Measurements from ENCODE around the gene IQGAP2. TPM values are rescaled to one million over a fixed set of nuclear protein-coding genes. Genes with fewer than 3 reads are reported as not detected.

Gene IQGAP2
- total RNA-seq, 1 donor from 2014 or later: 8.8 TPM

DNA sequence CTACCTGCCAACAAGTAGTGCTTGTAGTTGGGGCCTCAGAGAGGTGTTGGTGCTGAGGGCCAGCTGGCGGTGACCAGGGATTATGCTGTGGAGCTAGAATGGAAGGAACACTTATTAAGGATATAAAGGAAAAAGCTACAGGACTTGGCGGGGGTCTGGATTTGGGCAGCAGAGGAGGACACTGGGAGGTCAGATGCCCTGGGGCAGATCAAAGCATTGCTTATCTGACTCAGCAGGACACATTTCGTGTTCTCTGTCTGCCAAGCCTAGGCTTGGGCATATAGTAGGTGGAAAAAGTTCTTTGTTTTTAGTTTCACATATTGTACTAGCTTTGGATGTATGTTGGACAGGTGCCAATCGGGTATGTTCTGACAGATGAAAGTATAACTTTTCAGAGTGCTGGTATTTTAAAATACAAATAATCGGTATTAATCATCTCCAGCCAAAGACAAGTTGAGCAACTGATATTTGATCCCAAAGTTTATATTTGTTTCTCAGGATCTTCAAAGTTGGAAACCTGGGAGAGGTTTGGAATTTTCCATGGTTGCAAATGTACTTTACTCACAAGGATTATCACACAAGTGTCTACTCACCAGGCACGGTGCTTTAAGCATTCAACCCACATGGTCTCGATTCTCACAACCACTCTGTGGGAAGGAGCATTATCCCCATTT lies 69.4 kb downstream of the IQGAP2 start:
- Mint-ChIP-seq H3K9me3 (ENCODE audit: unreplicated experiment) (no peaks in the 10 kb centered on the region), H3K27ac (ENCODE audit: unreplicated experiment) (no peak overlapping the region)
- no peak for DNase-seq (ENCODE audit: extremely low spot score, unreplicated experiment)

GRCh38 chr5:76473009-76473336 lies 69.9 kb downstream of the IQGAP2 start:
- no peak overlapping the region for H3K27ac Mint-ChIP-seq (ENCODE audit: unreplicated experiment)
- peaks cover 7% of the 10 kb centered on the region for H3K4me1 Mint-ChIP-seq (ENCODE audit: unreplicated experiment)
- TF ChIP-seq, protein P1, sequence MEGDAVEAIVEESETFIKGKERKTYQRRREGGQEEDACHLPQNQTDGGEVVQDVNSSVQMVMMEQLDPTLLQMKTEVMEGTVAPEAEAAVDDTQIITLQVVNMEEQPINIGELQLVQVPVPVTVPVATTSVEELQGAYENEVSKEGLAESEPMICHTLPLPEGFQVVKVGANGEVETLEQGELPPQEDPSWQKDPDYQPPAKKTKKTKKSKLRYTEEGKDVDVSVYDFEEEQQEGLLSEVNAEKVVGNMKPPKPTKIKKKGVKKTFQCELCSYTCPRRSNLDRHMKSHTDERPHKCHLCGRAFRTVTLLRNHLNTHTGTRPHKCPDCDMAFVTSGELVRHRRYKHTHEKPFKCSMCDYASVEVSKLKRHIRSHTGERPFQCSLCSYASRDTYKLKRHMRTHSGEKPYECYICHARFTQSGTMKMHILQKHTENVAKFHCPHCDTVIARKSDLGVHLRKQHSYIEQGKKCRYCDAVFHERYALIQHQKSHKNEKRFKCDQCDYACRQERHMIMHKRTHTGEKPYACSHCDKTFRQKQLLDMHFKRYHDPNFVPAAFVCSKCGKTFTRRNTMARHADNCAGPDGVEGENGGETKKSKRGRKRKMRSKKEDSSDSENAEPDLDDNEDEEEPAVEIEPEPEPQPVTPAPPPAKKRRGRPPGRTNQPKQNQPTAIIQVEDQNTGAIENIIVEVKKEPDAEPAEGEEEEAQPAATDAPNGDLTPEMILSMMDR (IDR thresholded peaks at IDR 0.05): no peak
- no peak overlapping the region for H3K4me3 Mint-ChIP-seq (ENCODE audit: unreplicated experiment)
- H3K9me3 Mint-ChIP-seq (ENCODE audit: unreplicated experiment): no peaks in the 10 kb centered on the region
- no peak for DNase-seq (ENCODE audit: extremely low spot score, unreplicated experiment)
- H3K27me3 Mint-ChIP-seq (ENCODE audit: unreplicated experiment): no peaks in the 10 kb centered on the region
- H3K36me3 Mint-ChIP-seq (ENCODE audit: unreplicated experiment): no peaks in the 10 kb centered on the region

More for the DNA sequence above, 69.4 kb downstream of the IQGAP2 start:
- H3K4me1 Mint-ChIP-seq (ENCODE audit: unreplicated experiment): peaks cover 7% of the 10 kb centered on the region
- TF ChIP-seq, protein P1 (IDR thresholded peaks at IDR 0.05): no peak
- no peaks in the 10 kb centered on the region for H3K36me3 Mint-ChIP-seq (ENCODE audit: unreplicated experiment)
- H3K27me3 Mint-ChIP-seq (ENCODE audit: unreplicated experiment): no peaks in the 10 kb centered on the region
- H3K4me3 Mint-ChIP-seq (ENCODE audit: unreplicated experiment): no peak overlapping the region

- Mint-ChIP-seq H3K27ac (ENCODE audit: unreplicated experiment) (no peak overlapping the region), H3K4me3 (ENCODE audit: unreplicated experiment) (no peak overlapping the region), H3K36me3 (ENCODE audit: unreplicated experiment) (no peaks in the 10 kb centered on the region), H3K9me3 (ENCODE audit: unreplicated experiment) (no peaks in the 10 kb centered on the region), H3K27me3 (ENCODE audit: unreplicated experiment) (no peaks in the 10 kb centered on the region), H3K4me1 (ENCODE audit: unreplicated experiment) (peaks cover 7% of the 10 kb centered on the region)
- DNase-seq (ENCODE audit: extremely low spot score, unreplicated experiment): no peak
- TF ChIP-seq, protein P1 (IDR thresholded peaks at IDR 0.05): no peak
Observed at GRCh38 chr5:76473661-76474060, 70.6 kb downstream of the IQGAP2 start.

GRCh38 chr5:76474377-76474776 lies 71.3 kb downstream of the IQGAP2 start:
- TF ChIP-seq, protein P1 (IDR thresholded peaks at IDR 0.05): no peak
- H3K4me1 Mint-ChIP-seq (ENCODE audit: unreplicated experiment): peaks cover 7% of the 10 kb centered on the region
- DNase-seq (ENCODE audit: extremely low spot score, unreplicated experiment): no peak
- H3K27me3 Mint-ChIP-seq (ENCODE audit: unreplicated experiment): no peaks in the 10 kb centered on the region
- H3K9me3 Mint-ChIP-seq (ENCODE audit: unreplicated experiment): no peaks in the 10 kb centered on the region
- H3K4me3 Mint-ChIP-seq (ENCODE audit: unreplicated experiment): no peak overlapping the region
- H3K27ac Mint-ChIP-seq (ENCODE audit: unreplicated experiment): no peak overlapping the region
- H3K36me3 Mint-ChIP-seq (ENCODE audit: unreplicated experiment): no peaks in the 10 kb centered on the region

- TF ChIP-seq, protein P1 (IDR thresholded peaks at IDR 0.05): no peak
Observed at GRCh38 chr5:76475385-76475784, 72.3 kb downstream of the IQGAP2 start.

More at GRCh38 chr5:76475385-76475784, 72.3 kb downstream of the IQGAP2 start:
- Mint-ChIP-seq H3K27ac (ENCODE audit: unreplicated experiment) (no peak overlapping the region), H3K27me3 (ENCODE audit: unreplicated experiment) (no peaks in the 10 kb centered on the region), H3K4me1 (ENCODE audit: unreplicated experiment) (peaks cover 16% of the 10 kb centered on the region), H3K4me3 (ENCODE audit: unreplicated experiment) (no peak overlapping the region), H3K36me3 (ENCODE audit: unreplicated experiment) (no peaks in the 10 kb centered on the region), H3K9me3 (ENCODE audit: unreplicated experiment) (no peaks in the 10 kb centered on the region)
- DNase-seq (ENCODE audit: extremely low spot score, unreplicated experiment): no peak
